Progenitor cell of endocrine pancreas (in vitro differentiated cells): Measurements from ENCODE around the gene TFDP1. TPM values are rescaled to one million over a fixed set of nuclear protein-coding genes. Genes with fewer than 3 reads are reported as not detected.

Source experiments
- DNase-seq: peaks from one replicate; pipeline ENCODE4 v3.0.0; 2021; ENCODE audit warnings: low spot score; ENCODE audit not compliant: unreplicated experiment
- H3K27ac Mint-ChIP-seq: 2 replicates; pipeline ENCODE4 v1.8.0; 2021; ENCODE audit warnings: mild to moderate bottlenecking, moderate library complexity, mixed read lengths
- H3K27me3 Mint-ChIP-seq: 2 replicates; pipeline ENCODE4 v1.8.0; 2021; ENCODE audit warnings: mixed read lengths
- H3K36me3 Mint-ChIP-seq: 2 replicates; pipeline ENCODE4 v1.8.0; 2022; ENCODE audit warnings: mixed read lengths; ENCODE audit not compliant: insufficient read depth
- H3K4me1 Mint-ChIP-seq: 2 replicates; pipeline ENCODE4 v1.8.0; 2021; ENCODE audit warnings: low read depth, mixed read lengths
- H3K4me3 Mint-ChIP-seq: 2 replicates; pipeline ENCODE4 v1.8.0; 2021; ENCODE audit warnings: low read depth, mild to moderate bottlenecking, moderate library complexity, mixed read lengths
- H3K9me3 Mint-ChIP-seq: 2 replicates; pipeline ENCODE4 v1.8.0; 2021; ENCODE audit warnings: low read depth, mixed read lengths
- total RNA-seq: library from RNA; stranded (reverse); gene quantifications from 2 replicates; pipeline ENCODE4 v1.2.1, GENCODE V29; 2021
- TF ChIP-seq, protein P1 (sequence below): fragments of 200-600 bp; sonication (generic); IDR thresholded peaks from one replicate; pipeline ENCODE4 v1.5.0; 2021; ENCODE audit warnings: antibody characterized with exemption, mild to moderate bottlenecking; ENCODE audit not compliant: unreplicated experiment

Gene TFDP1
- total RNA-seq, 1 donor from 2014 or later = 58.2 TPM

DNA sequence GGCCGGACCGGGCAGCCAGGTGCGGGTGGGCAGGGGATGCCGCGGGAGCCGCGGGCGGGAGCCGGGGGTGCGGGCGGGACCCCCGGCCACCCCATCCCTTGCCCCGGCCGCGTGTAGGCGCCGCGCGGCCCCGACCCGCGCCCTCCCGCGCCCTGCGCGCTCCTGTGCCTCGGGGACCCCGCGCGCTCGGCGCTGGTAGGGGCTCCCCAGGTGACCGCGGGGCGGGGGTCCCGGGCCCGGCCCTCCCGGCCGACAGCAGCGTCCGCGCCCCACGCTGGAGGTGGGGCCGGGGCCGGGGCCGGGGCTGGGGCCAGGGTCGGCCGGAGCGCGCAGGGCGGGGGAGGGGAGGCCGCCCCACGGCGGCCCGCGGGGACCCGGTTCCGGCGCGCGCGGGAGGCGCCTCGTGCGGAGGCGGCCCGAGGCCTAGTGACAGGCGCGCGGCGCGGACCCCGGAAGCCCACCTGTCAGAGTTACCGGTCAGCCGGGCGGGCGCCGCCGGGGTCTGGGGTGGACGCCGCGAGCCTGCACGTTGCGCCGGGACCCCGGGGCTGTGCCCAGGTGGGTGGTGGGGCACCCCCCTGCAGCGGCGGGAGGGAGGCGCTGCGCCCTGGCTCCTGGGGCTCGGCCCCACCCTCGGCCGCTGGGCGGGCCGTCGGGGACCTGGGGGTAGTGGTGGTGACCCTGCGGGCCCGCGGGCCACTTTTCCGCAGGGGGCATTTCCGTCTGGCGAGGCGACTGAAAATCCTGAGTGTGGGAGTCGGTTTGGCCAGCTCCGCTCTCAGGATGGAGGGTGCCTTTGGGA lies 518 bp downstream of the TFDP1 start:
- DNase-seq = no peak
- TF ChIP-seq, protein P1, sequence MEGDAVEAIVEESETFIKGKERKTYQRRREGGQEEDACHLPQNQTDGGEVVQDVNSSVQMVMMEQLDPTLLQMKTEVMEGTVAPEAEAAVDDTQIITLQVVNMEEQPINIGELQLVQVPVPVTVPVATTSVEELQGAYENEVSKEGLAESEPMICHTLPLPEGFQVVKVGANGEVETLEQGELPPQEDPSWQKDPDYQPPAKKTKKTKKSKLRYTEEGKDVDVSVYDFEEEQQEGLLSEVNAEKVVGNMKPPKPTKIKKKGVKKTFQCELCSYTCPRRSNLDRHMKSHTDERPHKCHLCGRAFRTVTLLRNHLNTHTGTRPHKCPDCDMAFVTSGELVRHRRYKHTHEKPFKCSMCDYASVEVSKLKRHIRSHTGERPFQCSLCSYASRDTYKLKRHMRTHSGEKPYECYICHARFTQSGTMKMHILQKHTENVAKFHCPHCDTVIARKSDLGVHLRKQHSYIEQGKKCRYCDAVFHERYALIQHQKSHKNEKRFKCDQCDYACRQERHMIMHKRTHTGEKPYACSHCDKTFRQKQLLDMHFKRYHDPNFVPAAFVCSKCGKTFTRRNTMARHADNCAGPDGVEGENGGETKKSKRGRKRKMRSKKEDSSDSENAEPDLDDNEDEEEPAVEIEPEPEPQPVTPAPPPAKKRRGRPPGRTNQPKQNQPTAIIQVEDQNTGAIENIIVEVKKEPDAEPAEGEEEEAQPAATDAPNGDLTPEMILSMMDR = no peak
- Mint-ChIP-seq H3K4me3 (peak overlapping the region; percentile 76), H3K4me1 (peaks cover 10% of the 10 kb centered on the region), H3K27ac (peak overlapping the region; percentile 80), H3K27me3 (no peaks in the 10 kb centered on the region), H3K36me3 (peaks cover 2% of the 10 kb centered on the region), H3K9me3 (no peaks in the 10 kb centered on the region)

- H3K27ac Mint-ChIP-seq = peak overlapping the region; percentile 80
- H3K4me3 Mint-ChIP-seq = peak overlapping the region; percentile 76
Observed at GRCh38 chr13:113585896-113586295, 1.3 kb downstream of the TFDP1 start.

DNA sequence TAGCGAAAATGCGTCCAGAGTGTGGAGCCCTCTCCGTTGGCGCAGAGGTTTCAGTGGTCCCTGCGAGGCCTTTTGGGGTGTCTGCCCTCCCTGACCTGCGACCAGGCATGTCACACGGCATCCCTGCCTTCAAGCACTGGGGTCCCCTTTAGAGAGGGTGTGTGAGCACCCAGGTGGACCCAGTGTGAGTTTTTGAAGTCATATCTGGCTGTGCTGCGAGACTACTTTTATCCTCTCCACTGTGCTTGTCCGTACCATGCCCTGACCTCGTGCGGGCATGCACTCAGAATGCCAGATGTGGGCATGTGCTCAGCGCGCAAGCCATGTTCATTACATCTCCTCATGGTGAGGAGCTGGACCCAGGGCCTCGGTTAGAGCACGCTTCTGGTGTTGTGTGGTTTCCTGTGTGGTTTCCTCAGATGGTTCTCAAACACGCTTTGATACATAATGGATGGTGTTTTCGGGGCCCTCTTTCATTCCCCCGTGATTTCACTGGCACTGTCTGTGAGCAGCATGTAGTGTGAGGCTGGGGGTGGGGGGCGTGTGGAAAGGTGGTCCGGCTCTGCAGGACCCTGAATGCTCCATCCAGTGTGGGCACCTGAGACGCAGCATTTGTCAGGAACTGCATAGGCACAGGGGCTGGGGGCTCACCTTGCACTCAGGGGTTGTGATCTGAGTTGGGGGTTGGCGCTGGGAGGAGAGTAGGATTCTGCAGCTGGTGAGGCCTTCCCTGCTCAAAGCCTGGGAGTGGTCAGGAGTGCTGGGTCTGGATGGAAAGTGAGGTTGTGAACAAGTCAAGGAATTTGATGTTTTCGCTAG lies 2.3 kb downstream of the TFDP1 start:
- Mint-ChIP-seq H3K27me3 (no peaks in the 10 kb centered on the region), H3K36me3 (peaks cover 5% of the 10 kb centered on the region), H3K27ac (no peak overlapping the region), H3K9me3 (no peaks in the 10 kb centered on the region), H3K4me1 (peaks cover 10% of the 10 kb centered on the region), H3K4me3 (peak overlapping the region; percentile 76)
- TF ChIP-seq, protein P1 = no peak
- DNase-seq = no peak

More at GRCh38 chr13:113585896-113586295, 1.3 kb downstream of the TFDP1 start:
- Mint-ChIP-seq H3K9me3 (no peaks in the 10 kb centered on the region), H3K27me3 (no peaks in the 10 kb centered on the region), H3K4me1 (peaks cover 10% of the 10 kb centered on the region), H3K36me3 (peaks cover 2% of the 10 kb centered on the region)
- TF ChIP-seq, protein P1 = no peak
- no peak for DNase-seq

GRCh38 chr13:113588394-113589111 lies 4.0 kb downstream of the TFDP1 start:
- Mint-ChIP-seq H3K4me1 (peaks cover 10% of the 10 kb centered on the region), H3K36me3 (peaks cover 5% of the 10 kb centered on the region), H3K27ac (peak overlapping the region; percentile 11), H3K9me3 (no peaks in the 10 kb centered on the region), H3K4me3 (no peak overlapping the region), H3K27me3 (no peaks in the 10 kb centered on the region)
- TF ChIP-seq, protein P1 = no peak
- DNase-seq = no peak
